ENCODE data around the gene SLC2A4. TPM values are rescaled to one million over a fixed set of nuclear protein-coding genes. Genes with fewer than 3 reads are reported as not detected.

Gene SLC2A4
- total and polyA plus RNA-seq, 2 donors from 2014 or later = 2.8 to 4.2 TPM

DNA sequence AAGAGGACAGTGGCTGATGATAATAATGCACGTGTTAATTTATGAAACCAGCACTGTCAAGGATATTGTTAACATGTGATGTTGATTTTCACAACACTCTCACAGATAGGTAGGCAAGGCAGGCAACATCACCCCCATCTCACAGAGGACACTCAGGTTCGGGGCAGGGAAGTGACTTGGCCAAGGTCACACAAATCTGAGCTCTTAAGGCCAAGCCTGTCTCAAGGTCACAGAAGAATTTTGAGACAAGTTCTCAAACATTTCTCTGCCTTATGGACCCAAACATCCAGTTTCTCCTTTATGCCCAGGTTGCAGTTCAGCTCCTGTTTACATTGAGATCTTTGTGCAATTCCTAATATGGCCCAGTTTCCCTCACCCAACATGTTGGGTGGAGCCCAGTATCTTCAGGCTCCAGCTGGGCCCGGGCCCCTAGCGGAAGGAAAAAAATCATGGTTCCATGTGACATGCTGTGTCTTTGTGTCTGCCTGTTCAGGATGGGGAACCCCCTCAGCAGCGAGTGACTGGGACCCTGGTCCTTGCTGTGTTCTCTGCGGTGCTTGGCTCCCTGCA is 1.3 kb downstream of the SLC2A4 start:
- peak overlapping the region in 1 of 3 donors; percentile 46 for H3K9ac ChIP-seq (ENCODE audit: low read length in 3 of 3)
- TF ChIP-seq, protein P1, sequence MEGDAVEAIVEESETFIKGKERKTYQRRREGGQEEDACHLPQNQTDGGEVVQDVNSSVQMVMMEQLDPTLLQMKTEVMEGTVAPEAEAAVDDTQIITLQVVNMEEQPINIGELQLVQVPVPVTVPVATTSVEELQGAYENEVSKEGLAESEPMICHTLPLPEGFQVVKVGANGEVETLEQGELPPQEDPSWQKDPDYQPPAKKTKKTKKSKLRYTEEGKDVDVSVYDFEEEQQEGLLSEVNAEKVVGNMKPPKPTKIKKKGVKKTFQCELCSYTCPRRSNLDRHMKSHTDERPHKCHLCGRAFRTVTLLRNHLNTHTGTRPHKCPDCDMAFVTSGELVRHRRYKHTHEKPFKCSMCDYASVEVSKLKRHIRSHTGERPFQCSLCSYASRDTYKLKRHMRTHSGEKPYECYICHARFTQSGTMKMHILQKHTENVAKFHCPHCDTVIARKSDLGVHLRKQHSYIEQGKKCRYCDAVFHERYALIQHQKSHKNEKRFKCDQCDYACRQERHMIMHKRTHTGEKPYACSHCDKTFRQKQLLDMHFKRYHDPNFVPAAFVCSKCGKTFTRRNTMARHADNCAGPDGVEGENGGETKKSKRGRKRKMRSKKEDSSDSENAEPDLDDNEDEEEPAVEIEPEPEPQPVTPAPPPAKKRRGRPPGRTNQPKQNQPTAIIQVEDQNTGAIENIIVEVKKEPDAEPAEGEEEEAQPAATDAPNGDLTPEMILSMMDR (IDR thresholded peaks at IDR 0.05; ENCODE audit: borderline replicate concordance, extremely low read depth, insufficient read depth) = no peak
- FAIRE-seq = no peak

DNA sequence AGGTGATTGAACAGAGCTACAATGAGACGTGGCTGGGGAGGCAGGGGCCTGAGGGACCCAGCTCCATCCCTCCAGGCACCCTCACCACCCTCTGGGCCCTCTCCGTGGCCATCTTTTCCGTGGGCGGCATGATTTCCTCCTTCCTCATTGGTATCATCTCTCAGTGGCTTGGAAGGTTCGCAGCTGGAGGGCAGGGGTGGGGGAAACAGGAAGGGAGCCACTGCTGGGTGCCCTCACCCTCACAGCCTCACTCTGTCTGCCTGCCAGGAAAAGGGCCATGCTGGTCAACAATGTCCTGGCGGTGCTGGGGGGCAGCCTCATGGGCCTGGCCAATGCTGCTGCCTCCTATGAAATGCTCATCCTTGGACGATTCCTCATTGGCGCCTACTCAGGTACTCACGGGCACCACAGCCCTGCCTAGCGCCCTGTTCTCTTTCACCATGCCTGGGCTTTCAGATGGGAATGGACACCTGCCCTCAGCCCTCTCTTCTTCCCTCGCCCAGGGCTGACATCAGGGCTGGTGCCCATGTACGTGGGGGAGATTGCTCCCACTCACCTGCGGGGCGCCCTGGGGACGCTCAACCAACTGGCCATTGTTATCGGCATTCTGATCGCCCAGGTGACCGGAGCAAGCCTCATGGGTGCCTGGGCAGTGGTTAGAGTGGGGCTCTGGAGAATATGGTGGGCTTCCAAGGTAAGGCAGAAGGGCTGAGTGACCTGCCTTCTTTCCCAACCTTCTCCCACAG is 2.1 kb downstream of the SLC2A4 start:
- DNase-seq = no peak
- Histone ChIP-seq H3K4me1 (ENCODE audit: control insufficient read depth in 2 of 3, insufficient read depth in 2 of 3, low read depth in 1 of 3, low read length in 3 of 3) (peaks cover 0 to 14% (median 0%) of the 10 kb centered on the region in 3 donors), H3K9me3 (ENCODE audit: control insufficient read depth in 2 of 3, insufficient read depth in 1 of 3, low read length in 3 of 3) (no peaks in the 10 kb centered on the region), H3K27ac (ENCODE audit: low read depth in 2 of 2, low read length in 2 of 2) (no peak overlapping the region), H3K27me3 (ENCODE audit: control insufficient read depth, insufficient read depth, low read length) (no peaks in the 10 kb centered on the region), H3K4me3 (ENCODE audit: low read length in 3 of 3) (no peak overlapping the region), H3K9ac (ENCODE audit: low read length in 3 of 3) (no peak overlapping the region), H3K36me3 (ENCODE audit: control insufficient read depth in 2 of 3, insufficient read depth in 3 of 3, low read length in 3 of 3) (no peaks in the 10 kb centered on the region)
- intact Hi-C loops (cut with DNase I) = no loop called here
- TF ChIP-seq, protein P1 (IDR thresholded peaks at IDR 0.05; ENCODE audit: borderline replicate concordance, extremely low read depth, insufficient read depth) = no peak
- FAIRE-seq = no peak

More for the DNA sequence above, 1.3 kb downstream of the SLC2A4 start:
- H3K27ac ChIP-seq (ENCODE audit: low read depth in 2 of 2, low read length in 2 of 2) = no peak overlapping the region
- no peaks in the 10 kb centered on the region for H3K36me3 ChIP-seq (ENCODE audit: control insufficient read depth in 2 of 3, insufficient read depth in 3 of 3, low read length in 3 of 3)
- H3K9me3 ChIP-seq (ENCODE audit: control insufficient read depth in 2 of 3, insufficient read depth in 1 of 3, low read length in 3 of 3) = no peaks in the 10 kb centered on the region
- peaks cover 0 to 14% (median 0%) of the 10 kb centered on the region in 3 donors for H3K4me1 ChIP-seq (ENCODE audit: control insufficient read depth in 2 of 3, insufficient read depth in 2 of 3, low read depth in 1 of 3, low read length in 3 of 3)
- intact Hi-C loops (cut with DNase I) = no loop called here
- H3K4me3 ChIP-seq (ENCODE audit: low read length in 3 of 3) = peak overlapping the region in 1 of 3 donors; percentile 46
- no peak for DNase-seq
- H3K27me3 ChIP-seq (ENCODE audit: control insufficient read depth, insufficient read depth, low read length) = no peaks in the 10 kb centered on the region

DNA sequence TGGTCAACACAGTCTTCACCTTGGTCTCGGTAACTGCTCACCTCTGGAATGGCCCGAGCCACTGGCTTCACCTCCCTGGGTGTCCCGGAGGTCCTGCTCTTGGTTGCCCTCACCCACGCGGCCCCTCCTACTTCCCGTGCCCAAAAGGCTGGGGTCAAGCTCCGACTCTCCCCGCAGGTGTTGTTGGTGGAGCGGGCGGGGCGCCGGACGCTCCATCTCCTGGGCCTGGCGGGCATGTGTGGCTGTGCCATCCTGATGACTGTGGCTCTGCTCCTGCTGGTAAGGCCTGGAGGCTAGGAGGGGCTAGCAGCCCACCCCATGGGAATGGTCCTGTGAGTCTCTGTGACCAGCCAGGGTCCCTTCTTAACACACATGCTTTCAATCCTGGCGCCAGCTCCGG is 3.4 kb downstream of the SLC2A4 start:
- H3K4me3 ChIP-seq (ENCODE audit: low read length in 3 of 3) = no peak overlapping the region
- TF ChIP-seq, protein P1 (IDR thresholded peaks at IDR 0.05; ENCODE audit: borderline replicate concordance, extremely low read depth, insufficient read depth) = no peak
- DNase-seq (no peak), FAIRE-seq (no peak)
- no peak overlapping the region for H3K9ac ChIP-seq (ENCODE audit: low read length in 3 of 3)
- peaks cover 0 to 14% (median 0%) of the 10 kb centered on the region in 3 donors for H3K4me1 ChIP-seq (ENCODE audit: control insufficient read depth in 2 of 3, insufficient read depth in 2 of 3, low read depth in 1 of 3, low read length in 3 of 3)
- no peaks in the 10 kb centered on the region for H3K27me3 ChIP-seq (ENCODE audit: control insufficient read depth, insufficient read depth, low read length)
- no peak overlapping the region for H3K27ac ChIP-seq (ENCODE audit: low read depth in 2 of 2, low read length in 2 of 2)
- intact Hi-C loops (cut with DNase I) = no loop called here
- no peaks in the 10 kb centered on the region for H3K9me3 ChIP-seq (ENCODE audit: control insufficient read depth in 2 of 3, insufficient read depth in 1 of 3, low read length in 3 of 3)
- no peaks in the 10 kb centered on the region for H3K36me3 ChIP-seq (ENCODE audit: control insufficient read depth in 2 of 3, insufficient read depth in 3 of 3, low read length in 3 of 3)

Data from kidney (tissue), 14 donors.